HG02759 (cell line): ENCODE data around the gene TXNDC11.

Experiments
- ATAC-seq: cut with Tn5 transposase; IDR thresholded peaks from one replicate; pipeline ENCODE4 v1.9.1; 2021; ENCODE audit warnings: mild to moderate bottlenecking, moderate library complexity; ENCODE audit not compliant: unreplicated experiment

Gene TXNDC11

DNA sequence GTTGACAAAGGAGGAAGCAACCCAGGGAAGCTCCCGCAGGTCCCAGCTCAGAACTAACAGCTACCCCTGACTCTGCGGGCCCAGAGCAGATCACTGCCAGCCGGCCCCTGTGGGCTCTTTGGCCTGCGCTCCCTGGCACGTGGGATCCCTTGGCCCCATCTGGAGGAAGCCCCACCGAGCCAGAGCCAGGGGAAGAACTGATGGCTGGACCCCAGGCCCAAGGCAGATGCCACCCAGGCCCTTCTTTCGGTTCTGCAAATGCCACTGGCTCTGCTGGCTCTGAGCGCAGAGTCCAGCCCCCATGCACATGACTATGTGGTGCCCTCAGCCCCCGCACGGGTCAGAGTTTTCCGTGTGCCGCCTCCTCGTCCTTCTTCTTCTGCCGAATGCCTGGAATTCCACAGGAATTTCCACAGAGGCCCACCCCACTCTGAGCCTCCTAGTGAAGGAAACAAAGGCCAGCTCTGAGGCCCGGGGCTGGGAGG, 110.2 kb downstream of the TXNDC11 start:
- no peak for ATAC-seq

DNA sequence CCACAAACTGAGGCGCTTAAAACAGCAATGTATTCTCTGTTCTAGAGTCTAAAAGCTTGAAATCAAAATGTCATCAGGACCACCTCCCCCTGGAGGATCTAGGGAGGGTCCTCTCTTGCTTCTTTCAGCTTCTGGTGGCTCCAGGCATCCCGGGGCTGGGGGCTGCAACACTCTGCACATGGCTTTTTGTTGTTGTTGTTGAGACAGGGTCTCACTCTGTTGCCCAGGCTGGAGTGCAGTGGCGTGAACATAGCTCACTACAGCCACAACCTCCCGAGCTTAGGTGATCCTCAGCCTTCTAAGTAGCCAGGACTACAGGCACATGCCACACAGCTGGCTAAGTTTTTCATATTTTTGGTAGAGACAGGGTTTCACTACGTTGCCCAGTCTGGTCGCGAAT, 111.4 kb downstream of the TXNDC11 start:
- ATAC-seq: no peak

GRCh38 chr16:11630768-11631056, 111.9 kb downstream of the TXNDC11 start:
- no peak for ATAC-seq

- no peak for ATAC-seq
Measured at GRCh38 chr16:11630046-11630767, 112.5 kb downstream of the TXNDC11 start.
